Smooth muscle cell (in vitro differentiated cells): ENCODE results near the gene AKT1S1. TPM values are rescaled to one million over a fixed set of nuclear protein-coding genes. Genes with fewer than 3 reads are reported as not detected.

Experiments used
- DNase-seq: peaks from one replicate; lab custom pipeline; 2025; ENCODE audit not compliant: unreplicated experiment; lab: John Stamatoyannopoulos, UW
- H2AFZ ChIP-seq: fragments of 200-600 bp; sonication (generic); 2 replicates; pipeline ENCODE4 v1.6.0; 2016; ENCODE audit warnings: antibody characterized with exemption, low read depth, mild to moderate bottlenecking
- H3F3A ChIP-seq: fragments of 200-600 bp; sonication (generic); 2 replicates; pipeline ENCODE4 v1.6.0; 2017; ENCODE audit warnings: antibody characterized with exemption, low read depth
- H3K27ac ChIP-seq: fragments of 200-600 bp; sonication (generic); 2 replicates; pipeline ENCODE4 v1.5.1; 2016; ENCODE audit warnings: low read depth, mild to moderate bottlenecking
- H3K27me3 ChIP-seq: fragments of 200-600 bp; sonication (generic); 2 replicates; pipeline ENCODE4 v1.6.1; 2016; ENCODE audit warnings: low read depth, mild to moderate bottlenecking
- H3K36me3 ChIP-seq: fragments of 200-600 bp; sonication (generic); 2 replicates; pipeline ENCODE4 v1.5.1; 2016; ENCODE audit warnings: low read depth
- H3K4me1 ChIP-seq: fragments of 200-600 bp; sonication (generic); 2 replicates; pipeline ENCODE4 v1.5.1; 2016; ENCODE audit warnings: low read depth
- H3K4me2 ChIP-seq: fragments of 200-600 bp; sonication (generic); 2 replicates; pipeline ENCODE4 v1.6.0; 2016; ENCODE audit warnings: mild to moderate bottlenecking
- H3K4me3 ChIP-seq: fragments of 200-600 bp; sonication (generic); 2 replicates; pipeline ENCODE4 v1.5.1; 2016; ENCODE audit warnings: mild to moderate bottlenecking
- H3K79me2 ChIP-seq: fragments of 200-600 bp; sonication (generic); 2 replicates; pipeline ENCODE4 v1.6.0; 2016; ENCODE audit warnings: low read depth, mild to moderate bottlenecking
- H3K9ac ChIP-seq: fragments of 200-600 bp; sonication (generic); 2 replicates; pipeline ENCODE4 v1.6.0; 2016; ENCODE audit warnings: low read depth
- H3K9me3 ChIP-seq: fragments of 200-600 bp; sonication (generic); replicated peaks from 2 replicates; pipeline ENCODE4 v1.5.1; 2016; ENCODE audit warnings: low read depth
- H4K20me1 ChIP-seq: fragments of 200-600 bp; sonication (generic); 2 replicates; pipeline ENCODE4 v1.6.0; 2016; ENCODE audit warnings: low read depth
- WGBS: methylation state at CpG from one replicate; pipeline ENCODE4 v1.1.7; 2016; ENCODE audit warnings: low lambda C conversion rate; 5-methylcytosine and 5-hydroxymethylcytosine counted together
- polyA plus RNA-seq: library from polyadenylated mRNA; unstranded; fragments of >200 nt; fragmentation: Nextera tagmentation; extraction: Ambion mirVana; gene quantifications from 2 replicates; pipeline ENCODE4 v1.2.1, GENCODE V29; 2016
- total RNA-seq: library from RNA; depleted of rRNA; stranded (reverse); fragments of >200 nt; gene quantifications from 2 replicates; pipeline ENCODE4 v1.2.3, GENCODE V29; 2014
- TF ChIP-seq, protein P1 (sequence below): fragments of 200-600 bp; sonication (generic); IDR thresholded peaks from 2 replicates; pipeline ENCODE4 v1.5.1; 2017; ENCODE audit warnings: borderline replicate concordance, mild to moderate bottlenecking, antibody characterized with exemption; ENCODE audit not compliant: insufficient read depth, poor library complexity, severe bottlenecking

AKT1S1 gene
- total and polyA plus RNA-seq, 2 experiments from 2014 or later: 15.8 to 72.2 TPM

DNA sequence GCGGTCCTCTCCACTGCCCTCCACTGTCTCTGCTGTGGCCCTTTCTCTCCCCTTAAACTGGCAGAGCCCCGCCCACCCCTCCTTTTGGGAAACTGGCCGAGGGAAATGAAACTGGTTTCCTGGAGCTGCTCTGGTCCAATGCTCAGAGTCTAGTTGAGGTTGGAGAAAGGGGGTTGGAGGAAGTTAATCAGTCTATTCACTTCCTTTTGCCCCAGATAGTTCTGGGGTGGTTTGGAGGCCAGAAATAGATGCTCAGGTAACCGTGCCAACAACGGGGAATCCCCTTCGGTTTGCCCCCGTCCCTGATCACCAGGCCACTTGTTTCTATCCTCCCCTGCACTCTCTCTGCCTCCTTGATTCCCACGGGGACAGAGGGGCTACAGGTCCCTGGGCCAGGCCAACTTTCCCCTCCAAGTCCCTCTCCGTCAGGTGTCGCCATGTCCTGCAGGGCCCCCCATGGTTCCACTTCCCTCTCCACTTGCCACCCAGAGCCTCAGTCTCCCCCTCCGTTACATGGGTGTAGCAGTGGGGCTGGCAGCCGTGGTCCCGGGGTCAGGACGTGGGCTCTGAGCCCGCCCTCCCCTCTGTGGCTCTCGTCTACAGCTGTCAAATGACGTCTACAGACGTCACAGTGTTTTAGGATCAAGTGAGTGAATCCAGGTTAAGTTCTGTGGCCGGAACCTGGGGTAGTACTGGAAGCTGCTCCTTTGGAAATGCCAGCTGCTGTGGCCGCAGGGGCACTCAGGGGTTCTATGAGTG lies 19.9 kb upstream of the AKT1S1 start, which contains the start of gene IL4I1:
IL4I1 (minus strand) TSS at position 25 of the 759 bp plus-strand sequence. CDS start 727 bp downstream, outside the sequence.
- no peaks in the 10 kb centered on the region for H3F3A ChIP-seq
- peak within 1 kb of the TSS; percentile 31 for H3K4me2 ChIP-seq
- no peaks in the 10 kb centered on the region for H3K27me3 ChIP-seq
- no peaks in the 10 kb centered on the region for H3K79me2 ChIP-seq
- H3K9ac ChIP-seq: peak within 1 kb of the TSS; percentile 56
- no peaks in the 10 kb centered on the region for H3K36me3 ChIP-seq
- no peak for DNase-seq
- WGBS: 67% methylated on average over 20 of the region's 20 CpGs
- no peaks in the 10 kb centered on the region for H3K4me1 ChIP-seq
- H4K20me1 ChIP-seq: no peaks in the 10 kb centered on the region
- H2AFZ ChIP-seq: no peak within 1 kb of the TSS
- H3K27ac ChIP-seq: peak within 1 kb of the TSS; percentile 79
- H3K9me3 ChIP-seq: no peaks in the 10 kb centered on the region
- no peak within 1 kb of the TSS for H3K4me3 ChIP-seq
- TF ChIP-seq, protein P1, sequence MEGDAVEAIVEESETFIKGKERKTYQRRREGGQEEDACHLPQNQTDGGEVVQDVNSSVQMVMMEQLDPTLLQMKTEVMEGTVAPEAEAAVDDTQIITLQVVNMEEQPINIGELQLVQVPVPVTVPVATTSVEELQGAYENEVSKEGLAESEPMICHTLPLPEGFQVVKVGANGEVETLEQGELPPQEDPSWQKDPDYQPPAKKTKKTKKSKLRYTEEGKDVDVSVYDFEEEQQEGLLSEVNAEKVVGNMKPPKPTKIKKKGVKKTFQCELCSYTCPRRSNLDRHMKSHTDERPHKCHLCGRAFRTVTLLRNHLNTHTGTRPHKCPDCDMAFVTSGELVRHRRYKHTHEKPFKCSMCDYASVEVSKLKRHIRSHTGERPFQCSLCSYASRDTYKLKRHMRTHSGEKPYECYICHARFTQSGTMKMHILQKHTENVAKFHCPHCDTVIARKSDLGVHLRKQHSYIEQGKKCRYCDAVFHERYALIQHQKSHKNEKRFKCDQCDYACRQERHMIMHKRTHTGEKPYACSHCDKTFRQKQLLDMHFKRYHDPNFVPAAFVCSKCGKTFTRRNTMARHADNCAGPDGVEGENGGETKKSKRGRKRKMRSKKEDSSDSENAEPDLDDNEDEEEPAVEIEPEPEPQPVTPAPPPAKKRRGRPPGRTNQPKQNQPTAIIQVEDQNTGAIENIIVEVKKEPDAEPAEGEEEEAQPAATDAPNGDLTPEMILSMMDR: no peak

DNA sequence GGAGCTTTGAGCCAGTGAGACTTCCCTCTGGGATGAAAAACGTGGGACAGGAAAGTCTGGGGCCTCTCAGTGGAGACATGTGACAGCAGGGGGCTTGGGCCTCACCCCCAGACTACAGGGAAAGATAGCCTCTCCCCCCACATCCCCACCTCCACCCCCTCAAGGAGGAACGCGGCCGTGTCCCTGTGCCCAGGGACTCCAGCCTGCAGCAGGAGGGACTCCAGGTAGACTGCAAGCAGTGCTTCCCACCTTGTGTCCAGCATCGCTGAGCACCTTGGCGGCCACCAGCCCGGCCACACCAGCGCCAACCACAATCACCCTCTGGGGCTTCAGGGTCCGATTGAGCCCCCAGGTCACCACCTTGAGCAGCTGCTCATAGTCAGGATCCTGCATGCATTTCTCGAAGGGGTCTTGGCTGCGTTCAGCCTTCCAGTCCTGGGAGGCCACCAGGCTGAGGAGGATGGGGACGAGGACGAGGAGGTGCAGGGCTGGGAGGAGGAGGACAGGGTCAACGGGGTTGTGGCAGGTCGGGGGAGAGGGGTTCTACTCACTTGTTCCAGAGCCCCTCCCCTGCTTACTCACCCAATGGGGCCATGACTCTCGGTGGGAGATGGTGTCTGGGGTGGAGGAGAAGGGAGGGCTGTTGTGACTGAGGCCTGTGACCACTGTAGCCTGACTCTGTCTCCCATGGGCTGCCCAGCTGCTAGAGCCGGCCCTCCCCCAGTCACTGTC lies 18.6 kb upstream of the AKT1S1 start:
- Histone ChIP-seq H4K20me1 (no peaks in the 10 kb centered on the region), H3K79me2 (no peaks in the 10 kb centered on the region), H3K27me3 (no peaks in the 10 kb centered on the region), H3K4me3 (no peak overlapping the region), H3F3A (no peaks in the 10 kb centered on the region), H3K4me2 (no peak overlapping the region), H3K4me1 (no peaks in the 10 kb centered on the region), H3K27ac (no peak overlapping the region), H3K36me3 (no peaks in the 10 kb centered on the region), H2AFZ (no peak overlapping the region), H3K9ac (no peak overlapping the region), H3K9me3 (no peaks in the 10 kb centered on the region)
- DNase-seq: no peak
- TF ChIP-seq, protein P1: no peak
- WGBS: 82% methylated on average over 17 of the region's 17 CpGs

DNA sequence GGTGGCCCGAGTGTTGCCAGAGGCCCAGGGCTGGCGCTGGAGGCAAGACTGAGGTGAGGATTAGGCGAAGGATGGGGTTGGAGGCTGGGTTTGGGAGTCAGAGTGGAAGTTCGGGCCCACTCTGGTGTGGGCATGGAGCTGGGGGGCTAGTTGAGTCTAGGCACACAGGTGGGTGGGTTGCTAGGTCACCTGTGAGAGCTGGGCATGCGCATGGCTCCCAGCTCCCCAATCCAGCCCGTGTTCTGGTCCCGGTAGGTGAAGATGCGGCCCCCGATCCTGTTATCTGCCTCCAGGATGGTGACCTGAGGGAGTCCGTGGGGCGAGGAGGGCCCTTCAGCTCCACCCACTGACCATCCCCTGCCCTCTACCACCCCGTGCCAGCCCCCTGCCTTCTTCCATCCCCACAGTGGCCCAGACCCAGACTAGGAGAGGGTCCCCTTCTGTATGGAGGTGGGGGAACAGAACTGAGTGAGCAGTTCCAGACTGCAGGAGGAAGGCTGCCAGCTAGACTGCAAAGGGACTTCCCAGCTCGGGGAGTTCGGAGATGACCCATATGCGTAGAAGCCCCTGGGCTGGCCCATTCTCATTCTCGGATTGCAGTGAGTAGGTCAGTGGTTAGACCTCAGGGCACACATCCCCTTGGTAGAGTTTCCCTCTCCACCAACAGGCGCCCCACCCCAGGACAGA lies 17.9 kb upstream of the AKT1S1 start:
- Histone ChIP-seq H3F3A (no peaks in the 10 kb centered on the region), H3K4me2 (no peak overlapping the region), H3K9ac (no peak overlapping the region), H3K4me1 (no peaks in the 10 kb centered on the region), H3K27me3 (no peaks in the 10 kb centered on the region), H3K4me3 (no peak overlapping the region), H3K36me3 (no peaks in the 10 kb centered on the region), H3K27ac (no peak overlapping the region), H4K20me1 (no peaks in the 10 kb centered on the region), H3K79me2 (no peaks in the 10 kb centered on the region), H2AFZ (no peak overlapping the region), H3K9me3 (no peaks in the 10 kb centered on the region)
- TF ChIP-seq, protein P1: no peak
- DNase-seq: no peak
- WGBS: 92% methylated on average over 17 of the region's 17 CpGs
